ENCODE data around the gene ZBTB47. TPM values are rescaled to one million over a fixed set of nuclear protein-coding genes. Genes with fewer than 3 reads are reported as not detected.

ZBTB47 gene
- total and polyA plus RNA-seq, 10 donors: 2.1 to 22.2 (median 14.4) TPM

GRCh38 chr3:42658771-42659390 is 5.4 kb downstream of the ZBTB47 start:
- Histone ChIP-seq H3K4me3 (no peak overlapping the region), H3K27me3 (replicated peaks in 1 of 7) (peaks cover 0 to 10% (median 0%) of the 10 kb centered on the region in 7 donors), H3K36me3 (peaks cover 0 to 53% (median 2%) of the 10 kb centered on the region in 6 donors), H3K27ac (peak overlapping the region in 3 of 8 donors; percentile 19 to 65 (median 38)), H3K4me1 (peaks cover 0 to 43% (median 22%) of the 10 kb centered on the region in 6 donors), H3K9me3 (no peaks in the 10 kb centered on the region)
- TF ChIP-seq CTCF (IDR thresholded peaks at IDR 0.05 in 8 of 11, conservative IDR thresholded peaks at IDR 0.05 in 3 of 11) (no peak), POLR2A (IDR thresholded peaks at IDR 0.05) (no peak), POLR2AphosphoS5 (IDR thresholded peaks at IDR 0.05) (no peak)
- DNase-seq: no peak
- WGBS, 5 donors: 56 to 76% (median 66%) methylated on average over 17 to 22 of the region's 22 CpGs
- intact Hi-C loops (cut with DNase I; ENCODE audit: low total_unique reads): loop anchor here (10.0 kb wide), 1 partner anchor 86 kb away; no protein-coding TSS in a partner anchor

- Histone ChIP-seq H3K27ac (peak overlapping the region in 3 of 8 donors; percentile 19 to 65 (median 38)), H3K27me3 (replicated peaks in 1 of 7) (peaks cover 0 to 4% (median 0%) of the 10 kb centered on the region in 7 donors), H3K36me3 (peaks cover 0 to 59% (median 2%) of the 10 kb centered on the region in 6 donors), H3K9me3 (no peaks in the 10 kb centered on the region), H3K4me3 (no peak overlapping the region), H3K4me1 (peaks cover 0 to 39% (median 21%) of the 10 kb centered on the region in 6 donors)
- intact Hi-C loops (cut with DNase I; ENCODE audit: low total_unique reads): loop anchor here (10.0 kb wide), 1 partner anchor 85 kb away; no protein-coding TSS in a partner anchor
- TF ChIP-seq POLR2A (IDR thresholded peaks at IDR 0.05) (no peak), CTCF (IDR thresholded peaks at IDR 0.05 in 8 of 11, conservative IDR thresholded peaks at IDR 0.05 in 3 of 11) (no peak), POLR2AphosphoS5 (IDR thresholded peaks at IDR 0.05) (no peak)
- 82 to 91% (median 89%) methylated on average over 17 to 25 of the region's 25 CpGs for WGBS, 5 donors
- no peak for DNase-seq
These were observed 6.1 kb downstream of the ZBTB47 start for GRCh38 chr3:42659451-42660130.

- peak overlapping the region in 1 of 8 donors; percentile 65 for H3K27ac ChIP-seq
- H3K4me3 ChIP-seq: no peak overlapping the region
- TF ChIP-seq CTCF (IDR thresholded peaks at IDR 0.05 in 8 of 11, conservative IDR thresholded peaks at IDR 0.05 in 3 of 11) (no peak), POLR2A (IDR thresholded peaks at IDR 0.05) (no peak), POLR2AphosphoS5 (IDR thresholded peaks at IDR 0.05) (no peak)
- intact Hi-C loops (cut with DNase I; ENCODE audit: low total_unique reads): no loop called here
- no peaks in the 10 kb centered on the region for H3K9me3 ChIP-seq
- peaks cover 0 to 33% (median 15%) of the 10 kb centered on the region in 6 donors for H3K4me1 ChIP-seq
- WGBS, 5 donors: 60 to 88% (median 72%) methylated on average over 3 to 6 of the region's 6 CpGs
- no peaks in the 10 kb centered on the region for H3K27me3 ChIP-seq (replicated peaks in 1 of 7)
- DNase-seq: no peak
- peaks cover 0 to 59% (median 2%) of the 10 kb centered on the region in 6 donors for H3K36me3 ChIP-seq
These were observed 6.7 kb downstream of the ZBTB47 start for GRCh38 chr3:42660131-42660715.

GRCh38 chr3:42660898-42661297 is 7.4 kb downstream of the ZBTB47 start:
- intact Hi-C loops (cut with DNase I; ENCODE audit: low total_unique reads): no loop called here
- DNase-seq: no peak
- Histone ChIP-seq H3K9me3 (no peaks in the 10 kb centered on the region), H3K36me3 (peaks cover 0 to 59% (median 2%) of the 10 kb centered on the region in 6 donors), H3K27me3 (replicated peaks in 1 of 7) (no peaks in the 10 kb centered on the region), H3K4me1 (peaks cover 0 to 26% (median 9%) of the 10 kb centered on the region in 6 donors), H3K4me3 (no peak overlapping the region), H3K27ac (no peak overlapping the region)
- TF ChIP-seq POLR2A (IDR thresholded peaks at IDR 0.05) (no peak), POLR2AphosphoS5 (IDR thresholded peaks at IDR 0.05) (no peak), CTCF (IDR thresholded peaks at IDR 0.05 in 8 of 11, conservative IDR thresholded peaks at IDR 0.05 in 3 of 11) (no peak)
- 84 to 92% (median 87%) methylated on average over 4 of the region's 4 CpGs for WGBS, 5 donors

Measured in spleen (tissue), 11 donors.